Heart left ventricle (tissue), 16 donors: ENCODE data around the gene PRSS36. TPM values are rescaled to one million over a fixed set of nuclear protein-coding genes. Genes with fewer than 3 reads are reported as not detected.
A peak's percentile ranks its signal among the peaks of the same experiment; 100 is the strongest.

Experiments used
- ATAC-seq, 4 donors: fragments of 200-7000 bp; cut with Tn5 transposase; one replicate each; pipeline ENCODE4 v1.9.1; 2020 to 2022; ENCODE audit warnings: moderate library complexity in 4 of 4, mild to moderate bottlenecking in 3 of 4, moderate number of reproducible peaks in 1 of 4
- DNase-seq, 5 donors: peaks; one replicate each; pipeline ENCODE4 v3.0.0-alpha.2; 2020
- H3K27ac ChIP-seq, 12 donors: fragments of 200-600 bp; sonication (generic) in 4 of 12; one replicate each; pipeline versions ENCODE4 v1.5.0 to v1.8.0; 2016 to 2022; ENCODE audit warnings: mild to moderate bottlenecking in 2 of 12
- H3K27me3 ChIP-seq, 9 donors: fragments of 200-600 bp; sonication (generic) in 2 of 9; one replicate each; pipeline versions ENCODE4 v1.5.1 to v1.8.0; 2016 to 2022; ENCODE audit warnings: mild to moderate bottlenecking in 3 of 9
- H3K36me3 ChIP-seq, 9 donors: fragments of 200-600 bp; sonication (generic) in 2 of 9; one replicate each; pipeline versions ENCODE4 v1.5.0 to v1.8.0; 2018 to 2022; ENCODE audit warnings: mild to moderate bottlenecking in 2 of 9
- H3K4me1 ChIP-seq, 12 donors: fragments of 200-600 bp; sonication (generic) in 4 of 12; one replicate each; pipeline versions ENCODE4 v1.5.0 to v1.8.0; 2016 to 2022; ENCODE audit warnings: mild to moderate bottlenecking in 3 of 12
- H3K4me3 ChIP-seq, 12 donors: fragments of 200-600 bp; sonication (generic) in 4 of 12; one replicate each; pipeline versions ENCODE4 v1.5.0 to v1.8.0; 2017 to 2022; ENCODE audit warnings: mild to moderate bottlenecking in 9 of 12, moderate library complexity in 4 of 12
- H3K9me3 ChIP-seq, 12 donors: fragments of 200-600 bp; sonication (generic) in 4 of 12; one replicate each; pipeline versions ENCODE4 v1.5.0 to v1.8.0; 2016 to 2022; ENCODE audit warnings: mild to moderate bottlenecking in 1 of 12
- CTCF ChIP-seq, 12 donors: fragments of 200-600 bp; sonication (generic) in 4 of 12; IDR thresholded peaks; one replicate each; pipeline versions ENCODE4 v1.5.0 to v1.8.0; 2018 to 2022; ENCODE audit warnings: antibody characterized with exemption in 12 of 12, mild to moderate bottlenecking in 5 of 12
- POLR2A ChIP-seq, 2 donors: fragments of 450-650 bp; IDR thresholded peaks; one replicate each; pipeline ENCODE4 v1.6.1; 2017; ENCODE audit warnings: antibody characterized with exemption in 2 of 2, mild to moderate bottlenecking in 2 of 2, moderate library complexity in 2 of 2
- WGBS, 4 donors: extraction: QIAGEN DNeasy Blood & Tissue Kit in 2 of 4; methylation state at CpG; one replicate each; pipeline versions ENCODE4 v1.1.5 to v1.1.7; 2013 to 2018; 5-methylcytosine and 5-hydroxymethylcytosine counted together
- intact Hi-C, 10 donors: fragments of 100-400 bp; cut with DNase I; formaldehyde crosslinking; loops; one replicate each; pipeline versions ENCODE4 v1.11.1 to v1.14.2; 2022
- polyA plus RNA-seq, 2 donors: library from polyadenylated mRNA; stranded (reverse); fragments of 200-250 nt; gene quantifications; one replicate each; pipeline ENCODE4 v1.2.3, GENCODE V29; 2013
- total RNA-seq, 9 donors: library from RNA; depleted of rRNA in 2 of 9; stranded (reverse); fragments of >200 nt in 2 of 9; fragmentation: NEBNext Ultra II Directional in 3 of 9; extraction: Animal tissue kit (Norgen Biotek cat#: 25700) in 3 of 9; gene quantifications; one replicate each; pipeline versions ENCODE4 v1.1.0 to v1.2.4, GENCODE V29; 2016 to 2023
- donor health status: ischemic (EF 13 %, LVEDD 7.1; RV severe dilation, severe dysfunction).
- donor health status: healthy with polysubstance abuse.
- donor health status: DM: no; HTN: yes; CAD: no.
- donor health status: DM: no; HTN: no; CAD: no.
- donor health status: ischemic (EF 25% LVEDD 6.9; RV normal size, moderate dysfunction).
- donor health status: ischemic (EF 25% LVEDD 5.7; RV mildly dilated, moderate dysfunction).
- donor health status: healthy.
- donor health status: DM: yes; HTN: yes; CAD: no.
- donor health status: ischemic (EF 35%, LVEDD 5.7; RV mildly dilated, moderate dysfunction).
- donor health status: nonischemic (EF 11% LVEDD 7.7; RV severe dilation, severe dysfunction).
- donor health status: DM: yes; HTN: yes; CAD: no.
- donor health status: PGD.
- donor health status: ischemic (EF 29% LVEDD 5.4; RV normal size, mild dysfunction).
- donor health status: nonischemic (EF 23%, LVEDD 6.1; RV moderate dilation, normal function).

Gene PRSS36
- total and polyA plus RNA-seq, 11 donors, result 0.35 to 5.1 (median 1.2) TPM

GRCh38 chr16:31113121-31114120, 36.4 kb downstream of the PRSS36 start:
- Histone ChIP-seq H3K4me3 (peak overlapping the region in 1 of 12 donors; percentile 15), H3K27me3 (no peaks in the 10 kb centered on the region), H3K27ac (peak overlapping the region; percentile 67 to 96 (median 82)), H3K36me3 (peaks cover 0 to 40% (median 32%) of the 10 kb centered on the region in 9 donors), H3K4me1 (peaks cover 4 to 59% (median 35%) of the 10 kb centered on the region in 12 donors), H3K9me3 (no peaks in the 10 kb centered on the region)
- intact Hi-C loops, result loop anchor here in 2 of 10 donors (10.0 kb wide), 1 partner anchor 331 kb away; the partner anchor contains the start of gene ZNF843 (in 2 of the 2)
- WGBS, 4 donors, result 65 to 74% (median 70%) methylated on average over 4 to 5 of the region's 5 CpGs
- ATAC-seq (peak in 1 of 4 donors; percentile 30), DNase-seq (no peak)
- no peak for TF ChIP-seq POLR2A (IDR thresholded peaks at IDR 0.05)
- TF ChIP-seq CTCF (IDR thresholded peaks at IDR 0.05), result no peak

GRCh38 chr16:31112711-31113110, 37.2 kb downstream of the PRSS36 start:
- ATAC-seq (peak in 3 of 4 donors; percentile 14 to 47 (median 35)), DNase-seq (peak in 1 of 5 donors; percentile 55)
- no peaks in the 10 kb centered on the region for H3K9me3 ChIP-seq
- H3K27me3 ChIP-seq, result no peaks in the 10 kb centered on the region
- intact Hi-C loops, result loop anchor here in 2 of 10 donors (10.0 kb wide), 1 partner anchor 332 kb away; the partner anchor contains the start of gene ZNF843 (in 2 of the 2)
- no peak overlapping the region for H3K4me3 ChIP-seq
- peaks cover 4 to 59% (median 32%) of the 10 kb centered on the region in 12 donors for H3K4me1 ChIP-seq
- TF ChIP-seq POLR2A (IDR thresholded peaks at IDR 0.05), result no peak
- H3K36me3 ChIP-seq, result peaks cover 0 to 40% (median 32%) of the 10 kb centered on the region in 9 donors
- WGBS, 4 donors, result 29 to 57% (median 45%) methylated on average over 2 of the region's 2 CpGs
- H3K27ac ChIP-seq, result peak overlapping the region; percentile 67 to 96 (median 82)

GRCh38 chr16:31111881-31112466, 37.9 kb downstream of the PRSS36 start:
- no peak overlapping the region for H3K4me3 ChIP-seq
- no peaks in the 10 kb centered on the region for H3K27me3 ChIP-seq
- peaks cover 0 to 40% (median 32%) of the 10 kb centered on the region in 9 donors for H3K36me3 ChIP-seq
- TF ChIP-seq POLR2A (IDR thresholded peaks at IDR 0.05), result no peak
- no peak for TF ChIP-seq CTCF (IDR thresholded peaks at IDR 0.05)
- H3K9me3 ChIP-seq, result no peaks in the 10 kb centered on the region
- DNase-seq (no peak), ATAC-seq (no peak)
- H3K27ac ChIP-seq, result peak overlapping the region; percentile 67 to 96 (median 82)
- intact Hi-C loops, result loop anchor here in 2 of 10 donors (10.0 kb wide), 1 partner anchor 333 kb away; the partner anchor contains the start of gene ZNF843 (in 2 of the 2)
- peaks cover 4 to 62% (median 32%) of the 10 kb centered on the region in 12 donors for H3K4me1 ChIP-seq
- 84 to 96% (median 94%) methylated on average over 4 to 23 of the region's 23 CpGs for WGBS, 4 donors

- H3K27ac ChIP-seq, result no peak overlapping the region
- H3K27me3 ChIP-seq, result no peaks in the 10 kb centered on the region
- H3K9me3 ChIP-seq, result no peaks in the 10 kb centered on the region
- ATAC-seq (no peak), DNase-seq (no peak)
- intact Hi-C loops, result loop anchor here in 2 of 10 donors (10.0 kb wide), 1 partner anchor 334 kb away; the partner anchor contains the start of gene ZNF843 (in 2 of the 2)
- H3K4me3 ChIP-seq, result no peak overlapping the region
- WGBS, 4 donors, result 87 to 90% (median 90%) methylated on average over 26 of the region's 26 CpGs
- H3K4me1 ChIP-seq, result peaks cover 4 to 65% (median 35%) of the 10 kb centered on the region in 12 donors
- H3K36me3 ChIP-seq, result peaks cover 0 to 40% (median 32%) of the 10 kb centered on the region in 9 donors
- TF ChIP-seq POLR2A (IDR thresholded peaks at IDR 0.05) (no peak), CTCF (IDR thresholded peaks at IDR 0.05) (no peak)
Measured at GRCh38 chr16:31110106-31111034, 39.5 kb downstream of the PRSS36 start.
